Measurements from ENCODE around the gene NFKBIA.

GRCh38 chr14:35366521-35366976 lies 38.0 kb downstream of the NFKBIA start:
- TF ChIP-seq EZH2 (IDR thresholded peaks at IDR 0.05; ENCODE audit: borderline replicate concordance, low read length) = no peak
- TF ChIP-seq, protein P1, sequence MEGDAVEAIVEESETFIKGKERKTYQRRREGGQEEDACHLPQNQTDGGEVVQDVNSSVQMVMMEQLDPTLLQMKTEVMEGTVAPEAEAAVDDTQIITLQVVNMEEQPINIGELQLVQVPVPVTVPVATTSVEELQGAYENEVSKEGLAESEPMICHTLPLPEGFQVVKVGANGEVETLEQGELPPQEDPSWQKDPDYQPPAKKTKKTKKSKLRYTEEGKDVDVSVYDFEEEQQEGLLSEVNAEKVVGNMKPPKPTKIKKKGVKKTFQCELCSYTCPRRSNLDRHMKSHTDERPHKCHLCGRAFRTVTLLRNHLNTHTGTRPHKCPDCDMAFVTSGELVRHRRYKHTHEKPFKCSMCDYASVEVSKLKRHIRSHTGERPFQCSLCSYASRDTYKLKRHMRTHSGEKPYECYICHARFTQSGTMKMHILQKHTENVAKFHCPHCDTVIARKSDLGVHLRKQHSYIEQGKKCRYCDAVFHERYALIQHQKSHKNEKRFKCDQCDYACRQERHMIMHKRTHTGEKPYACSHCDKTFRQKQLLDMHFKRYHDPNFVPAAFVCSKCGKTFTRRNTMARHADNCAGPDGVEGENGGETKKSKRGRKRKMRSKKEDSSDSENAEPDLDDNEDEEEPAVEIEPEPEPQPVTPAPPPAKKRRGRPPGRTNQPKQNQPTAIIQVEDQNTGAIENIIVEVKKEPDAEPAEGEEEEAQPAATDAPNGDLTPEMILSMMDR (IDR thresholded peaks at IDR 0.05; ENCODE audit: low read length) = no peak

All from OCI-LY1 (cell line).